Sigmoid colon (tissue), 7 donors: ENCODE data around the gene ABCB4. TPM values are rescaled to one million over a fixed set of nuclear protein-coding genes. Genes with fewer than 3 reads are reported as not detected.
"Not testable (repeated sequence)": the region's sequence is repeated elsewhere in the genome, so short reads cannot be mapped to it uniquely, and the experiment has no call there.

Experiments used
- DNase-seq: peaks from one replicate; pipeline ENCODE4 v3.0.0-alpha.2; 2019
- H3K27ac ChIP-seq, 4 donors: fragments of 200-600 bp; sonication (generic); one replicate each; pipeline ENCODE4 v1.5.1; 2016 to 2019; ENCODE audit warnings: mild to moderate bottlenecking in 1 of 4
- H3K27me3 ChIP-seq, 3 donors: fragments of 200-600 bp; sonication (generic); one replicate each; pipeline ENCODE4 v1.5.1; 2019; ENCODE audit warnings: mild to moderate bottlenecking in 1 of 3
- H3K36me3 ChIP-seq, 4 donors: fragments of 200-600 bp; sonication (generic); one replicate each; pipeline ENCODE4 v1.5.1; 2016 to 2019
- H3K4me1 ChIP-seq, 4 donors: fragments of 200-600 bp; sonication (generic); one replicate each; pipeline ENCODE4 v1.5.1; 2017 to 2019
- H3K4me3 ChIP-seq, 4 donors: fragments of 200-600 bp; sonication (generic); one replicate each; pipeline ENCODE4 v1.5.1; 2017 to 2019; ENCODE audit warnings: mild to moderate bottlenecking in 2 of 4, moderate library complexity in 1 of 4
- H3K9me3 ChIP-seq, 4 donors: fragments of 200-600 bp in 3 of 4; sonication (generic) in 3 of 4; one replicate each; pipeline versions ENCODE4 v1.5.1 to v1.6.1; 2013 to 2019
- EP300 ChIP-seq, 4 donors: sonication (generic); formaldehyde crosslinking; IDR thresholded peaks; one replicate each; pipeline ENCODE4 v1.6.1; 2017; ENCODE audit warnings: antibody characterized with exemption in 4 of 4
- POLR2A ChIP-seq, 2 donors: fragments of 450-650 bp; IDR thresholded peaks; one replicate each; pipeline ENCODE4 v1.6.1; 2016; ENCODE audit warnings: antibody characterized with exemption in 2 of 2, mild to moderate bottlenecking in 2 of 2, moderate library complexity in 2 of 2
- POLR2AphosphoS5 ChIP-seq, 4 donors: sonication (generic); formaldehyde crosslinking; IDR thresholded peaks; one replicate each; pipeline ENCODE4 v1.6.1; 2017; ENCODE audit warnings: antibody characterized with exemption in 4 of 4
- WGBS, 2 donors: extraction: QIAGEN DNeasy Blood & Tissue Kit; methylation state at CpG; one replicate each; pipeline ENCODE4 v1.1.7; 2013; 5-methylcytosine and 5-hydroxymethylcytosine counted together
- intact Hi-C: fragments of 100-400 bp; cut with DNase I; formaldehyde crosslinking; loops from one replicate; pipeline ENCODE4 v1.15.1; 2023
- polyA plus RNA-seq, 3 donors: library from polyadenylated mRNA; stranded (reverse); fragments of 200-250 nt; gene quantifications; one replicate each; pipeline ENCODE4 v1.2.3, GENCODE V29; 2013
- total RNA-seq, 4 donors: library from RNA; depleted of rRNA; stranded (reverse); fragments of >200 nt; gene quantifications; one replicate each; pipeline ENCODE4 v1.1.0, GENCODE V29; 2016
- TF ChIP-seq, protein P1 (sequence below), 4 experiments: fragments of 450-650 bp in 3 of 4; fragments of 200-600 bp in 1 of 4; IDR thresholded peaks; one replicate each; pipeline ENCODE4 v1.5.1; 2016 to 2019; ENCODE audit warnings: antibody characterized with exemption in 4 of 4, mild to moderate bottlenecking in 3 of 4, moderate library complexity in 2 of 4
- donor health status: healthy with polysubstance abuse.
- donor health status: Bipolar disorder and iron deficiency.
- donor health status: healthy.

Gene ABCB4
- total and polyA plus RNA-seq, 7 donors = 0.23 to 3.5 (median 1.1) TPM; not detected in 1

GRCh38 chr7:87463982-87464381 is 11.5 kb downstream of the ABCB4 start:
- intact Hi-C loops = no loop called here
- DNase-seq = no peak
- Histone ChIP-seq H3K4me3 (no peak overlapping the region), H3K36me3 (no peaks in the 10 kb centered on the region), H3K27ac (no peak overlapping the region), H3K9me3 (no peaks in the 10 kb centered on the region), H3K4me1 (no peaks in the 10 kb centered on the region), H3K27me3 (no peaks in the 10 kb centered on the region)
- WGBS, 2 donors = 71 to 86% methylated on average over 2 of the region's 2 CpGs
- TF ChIP-seq POLR2AphosphoS5 (IDR thresholded peaks at IDR 0.05) = no peak
- TF ChIP-seq EP300 (IDR thresholded peaks at IDR 0.05) = no peak
- TF ChIP-seq, protein P1, sequence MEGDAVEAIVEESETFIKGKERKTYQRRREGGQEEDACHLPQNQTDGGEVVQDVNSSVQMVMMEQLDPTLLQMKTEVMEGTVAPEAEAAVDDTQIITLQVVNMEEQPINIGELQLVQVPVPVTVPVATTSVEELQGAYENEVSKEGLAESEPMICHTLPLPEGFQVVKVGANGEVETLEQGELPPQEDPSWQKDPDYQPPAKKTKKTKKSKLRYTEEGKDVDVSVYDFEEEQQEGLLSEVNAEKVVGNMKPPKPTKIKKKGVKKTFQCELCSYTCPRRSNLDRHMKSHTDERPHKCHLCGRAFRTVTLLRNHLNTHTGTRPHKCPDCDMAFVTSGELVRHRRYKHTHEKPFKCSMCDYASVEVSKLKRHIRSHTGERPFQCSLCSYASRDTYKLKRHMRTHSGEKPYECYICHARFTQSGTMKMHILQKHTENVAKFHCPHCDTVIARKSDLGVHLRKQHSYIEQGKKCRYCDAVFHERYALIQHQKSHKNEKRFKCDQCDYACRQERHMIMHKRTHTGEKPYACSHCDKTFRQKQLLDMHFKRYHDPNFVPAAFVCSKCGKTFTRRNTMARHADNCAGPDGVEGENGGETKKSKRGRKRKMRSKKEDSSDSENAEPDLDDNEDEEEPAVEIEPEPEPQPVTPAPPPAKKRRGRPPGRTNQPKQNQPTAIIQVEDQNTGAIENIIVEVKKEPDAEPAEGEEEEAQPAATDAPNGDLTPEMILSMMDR (IDR thresholded peaks at IDR 0.05) = no peak
- TF ChIP-seq POLR2A (IDR thresholded peaks at IDR 0.05) = no peak

DNA sequence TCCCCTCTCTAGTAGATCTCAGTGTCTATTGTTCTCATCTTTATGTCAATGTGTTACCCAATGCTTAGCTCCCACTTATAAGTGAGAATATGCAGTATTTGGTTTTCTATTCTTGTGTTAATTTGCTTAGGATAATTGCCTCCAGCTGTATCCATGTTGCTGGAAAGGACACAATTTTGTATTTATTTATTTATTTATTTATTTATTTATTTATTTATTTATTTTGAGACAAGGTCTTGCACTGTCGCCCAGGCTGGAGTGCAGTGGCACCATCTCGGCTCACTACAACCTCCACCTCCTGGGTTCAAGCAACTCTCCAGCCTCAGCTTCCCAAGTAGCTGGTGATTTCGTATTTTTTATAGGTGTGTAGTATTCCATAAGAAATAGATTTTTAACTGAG is 15.0 kb downstream of the ABCB4 start:
- DNase-seq, H3K9me3 ChIP-seq: not testable (repeated sequence)
- WGBS, 2 donors = 95 to 97% methylated on average over 3 of the region's 3 CpGs

DNA sequence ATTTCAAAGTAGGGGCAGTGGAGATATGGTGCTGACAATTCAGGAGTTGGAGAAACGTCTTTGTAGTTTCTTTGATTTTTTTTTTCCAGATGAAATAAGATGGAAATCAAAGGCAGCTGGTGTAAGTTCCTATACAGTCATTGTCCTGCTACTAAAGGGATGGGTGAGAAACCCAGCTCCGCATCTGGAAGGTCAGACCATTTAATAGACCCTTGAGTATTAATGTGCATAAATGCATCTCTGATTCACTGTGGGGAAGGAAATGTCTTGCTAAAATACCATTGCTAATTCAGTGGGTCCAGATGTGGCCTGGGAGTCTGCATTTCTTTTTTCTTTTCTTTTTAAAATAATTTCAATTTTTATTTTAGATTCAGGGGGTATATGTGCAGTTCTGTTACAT is 15.5 kb downstream of the ABCB4 start:
- Histone ChIP-seq H3K4me1 (no peaks in the 10 kb centered on the region), H3K27me3 (no peaks in the 10 kb centered on the region), H3K27ac (no peak overlapping the region), H3K9me3 (no peaks in the 10 kb centered on the region), H3K36me3 (no peaks in the 10 kb centered on the region), H3K4me3 (no peak overlapping the region)
- WGBS, 2 donors = 95% methylated on average over 2 of the region's 2 CpGs
- TF ChIP-seq, protein P1 (IDR thresholded peaks at IDR 0.05) = no peak
- TF ChIP-seq EP300 (IDR thresholded peaks at IDR 0.05) = no peak
- no peak for TF ChIP-seq POLR2AphosphoS5 (IDR thresholded peaks at IDR 0.05)
- TF ChIP-seq POLR2A (IDR thresholded peaks at IDR 0.05) = no peak
- DNase-seq = no peak
- intact Hi-C loops = no loop called here

More for the DNA sequence above, 15.0 kb downstream of the ABCB4 start:
- H3K36me3 ChIP-seq, H3K27me3 ChIP-seq, H3K27ac ChIP-seq, intact Hi-C loops, H3K4me1 ChIP-seq, H3K4me3 ChIP-seq: not testable (repeated sequence)

- no peaks in the 10 kb centered on the region for H3K4me1 ChIP-seq
- H3K9me3 ChIP-seq = no peaks in the 10 kb centered on the region
- intact Hi-C loops = no loop called here
- no peaks in the 10 kb centered on the region for H3K27me3 ChIP-seq
- no peak overlapping the region for H3K4me3 ChIP-seq
- no peak for DNase-seq
- no peak for TF ChIP-seq POLR2A (IDR thresholded peaks at IDR 0.05)
- no peak for TF ChIP-seq POLR2AphosphoS5 (IDR thresholded peaks at IDR 0.05)
- TF ChIP-seq EP300 (IDR thresholded peaks at IDR 0.05) = no peak
- TF ChIP-seq, protein P1 (IDR thresholded peaks at IDR 0.05) = no peak
- 81 to 85% methylated on average over 3 of the region's 3 CpGs for WGBS, 2 donors
- no peaks in the 10 kb centered on the region for H3K36me3 ChIP-seq
- no peak overlapping the region for H3K27ac ChIP-seq
These were observed 17.3 kb downstream of the ABCB4 start for GRCh38 chr7:87458148-87458547.

DNA sequence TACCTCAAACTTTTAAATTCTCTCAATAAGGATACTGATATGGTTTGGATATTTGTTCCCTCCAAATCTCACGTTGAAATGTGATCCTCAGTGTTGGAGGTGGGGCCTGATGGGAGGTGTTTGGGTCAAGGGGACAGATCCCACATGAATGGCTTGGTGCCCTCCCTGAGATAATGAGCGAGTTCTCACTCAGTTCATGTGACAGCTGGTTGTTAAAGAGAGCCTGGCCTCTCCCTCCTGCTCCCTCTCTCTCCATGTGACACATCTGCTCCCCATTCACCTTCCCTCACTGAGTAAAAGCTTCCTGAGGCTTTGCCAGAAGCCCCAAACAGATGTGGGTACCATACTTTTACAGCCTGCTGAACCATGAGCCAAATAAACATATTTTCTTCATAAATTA is 19.2 kb downstream of the ABCB4 start:
- WGBS, 2 donors = 57 to 68% methylated on average over 2 of the region's 2 CpGs
- Histone ChIP-seq H3K27ac (no peak overlapping the region), H3K9me3 (no peaks in the 10 kb centered on the region)

More for the DNA sequence above, 19.2 kb downstream of the ABCB4 start:
- Histone ChIP-seq H3K36me3 (no peaks in the 10 kb centered on the region), H3K27me3 (no peaks in the 10 kb centered on the region), H3K4me1 (no peaks in the 10 kb centered on the region), H3K4me3 (no peak overlapping the region)
- intact Hi-C loops = no loop called here
- TF ChIP-seq EP300 (IDR thresholded peaks at IDR 0.05) (no peak), POLR2AphosphoS5 (IDR thresholded peaks at IDR 0.05) (no peak), POLR2A (IDR thresholded peaks at IDR 0.05) (no peak)
- TF ChIP-seq, protein P1 (IDR thresholded peaks at IDR 0.05) = no peak
- DNase-seq = no peak
